Natural killer cell (primary cell): ENCODE measurements around the gene DNAJA1. TPM values are rescaled to one million over a fixed set of nuclear protein-coding genes. Genes with fewer than 3 reads are reported as not detected.

Experiments used
- ATAC-seq, 3 donors: fragments of 150-1000 bp in 2 of 3; fragments of 200-7000 bp in 1 of 3; cut with Tn5 transposase; 1 replicate in 1 of 3; 2 replicates in 2 of 3; pipeline ENCODE4 v1.10.0; 2021; ENCODE audit warnings: mild to moderate bottlenecking in 2 of 3, moderate library complexity in 2 of 3
- DNase-seq, 2 donors: peaks; one replicate each; pipeline versions ENCODE4 v3.0.0 to v3.0.0-alpha.2; 2013 to 2021; ENCODE audit warnings: mixed read lengths in 1 of 2
- H3K27ac ChIP-seq: one replicate; pipeline ENCODE4 v1.5.1; 2013; ENCODE audit warnings: mild to moderate bottlenecking, low read length
- H3K27me3 ChIP-seq: one replicate; pipeline ENCODE4 v1.6.1; 2013; ENCODE audit warnings: low read length; ENCODE audit not compliant: control insufficient read depth, insufficient read depth
- H3K36me3 ChIP-seq: one replicate; pipeline ENCODE4 v1.6.1; 2013; ENCODE audit warnings: low read length; ENCODE audit not compliant: control insufficient read depth, insufficient read depth
- H3K4me1 ChIP-seq: one replicate; pipeline ENCODE4 v1.6.1; 2013; ENCODE audit warnings: low read length; ENCODE audit not compliant: control insufficient read depth, insufficient read depth
- H3K4me3 ChIP-seq: one replicate; pipeline ENCODE4 v1.5.1; 2013; ENCODE audit warnings: low read length
- H3K9me3 ChIP-seq: one replicate; pipeline ENCODE4 v1.6.1; 2013; ENCODE audit warnings: low read length; ENCODE audit not compliant: control insufficient read depth, insufficient read depth
- H3K27ac Mint-ChIP-seq, 2 donors: one replicate each; pipeline ENCODE4 v1.8.0; 2022; ENCODE audit warnings: mild to moderate bottlenecking in 2 of 2, mixed read lengths in 2 of 2, moderate library complexity in 1 of 2
- H3K27me3 Mint-ChIP-seq, 2 donors: one replicate each; pipeline ENCODE4 v1.8.0; 2022; ENCODE audit warnings: low read depth in 2 of 2, mixed read lengths in 2 of 2
- H3K36me3 Mint-ChIP-seq: one replicate; pipeline ENCODE4 v1.8.0; 2022; ENCODE audit warnings: mixed read lengths
- H3K4me1 Mint-ChIP-seq, 2 donors: one replicate each; pipeline ENCODE4 v1.8.0; 2022; ENCODE audit warnings: mixed read lengths in 2 of 2
- H3K4me3 Mint-ChIP-seq: one replicate; pipeline ENCODE4 v1.8.0; 2022; ENCODE audit warnings: mild to moderate bottlenecking, moderate library complexity, mixed read lengths
- H3K9me3 Mint-ChIP-seq, 2 donors: one replicate each; pipeline ENCODE4 v1.8.0; 2022; ENCODE audit warnings: mixed read lengths in 2 of 2
- CTCF ChIP-seq: fragments of 200-600 bp; IDR thresholded peaks from one replicate; pipeline ENCODE4 v1.8.0; 2022; ENCODE audit warnings: antibody characterized with exemption
- WGBS: methylation state at CpG from one replicate; pipeline ENCODE4 v1.1.7; 2013; ENCODE audit warnings: missing lambda C conversion rate; ENCODE audit not compliant: insufficient coverage; 5-methylcytosine and 5-hydroxymethylcytosine counted together
- intact Hi-C: fragments of 100-400 bp; cut with micrococcal nuclease; formaldehyde crosslinking; loops from one replicate; pipeline ENCODE4 v1.14.2; 2022
- total RNA-seq, 4 donors: library from RNA; stranded (reverse); fragments of 120-200 nt in 1 of 4; gene quantifications; one replicate each; pipeline versions ENCODE4 v1.2.3 to v1.2.4, GENCODE V29; 2013 to 2022

DNAJA1 gene
- total RNA-seq, 3 donors from 2014 or later (not counting 1 experiment from before 2014, with no cell fraction given): 150 to 244 (median 192) TPM

GRCh38 chr9:33007755-33008154 lies 17.3 kb upstream of the DNAJA1 start:
- H3K27me3 ChIP-seq: no peaks in the 10 kb centered on the region
- H3K9me3 ChIP-seq: no peaks in the 10 kb centered on the region
- no peak for TF ChIP-seq CTCF
- no peaks in the 10 kb centered on the region for H3K36me3 ChIP-seq
- intact Hi-C loops: no loop called here
- no peak for DNase-seq
- H3K4me3 Mint-ChIP-seq: no peak overlapping the region
- ATAC-seq: no peak
- H3K27ac Mint-ChIP-seq: no peak overlapping the region
- H3K27ac ChIP-seq: no peak overlapping the region
- no peaks in the 10 kb centered on the region for H3K27me3 Mint-ChIP-seq
- no peak overlapping the region for H3K4me3 ChIP-seq
- H3K36me3 Mint-ChIP-seq: no peaks in the 10 kb centered on the region
- H3K4me1 Mint-ChIP-seq: no peaks in the 10 kb centered on the region
- WGBS: 84% methylated on average over 2 of the region's 4 CpGs
- no peaks in the 10 kb centered on the region for H3K4me1 ChIP-seq
- no peaks in the 10 kb centered on the region for H3K9me3 Mint-ChIP-seq

DNA sequence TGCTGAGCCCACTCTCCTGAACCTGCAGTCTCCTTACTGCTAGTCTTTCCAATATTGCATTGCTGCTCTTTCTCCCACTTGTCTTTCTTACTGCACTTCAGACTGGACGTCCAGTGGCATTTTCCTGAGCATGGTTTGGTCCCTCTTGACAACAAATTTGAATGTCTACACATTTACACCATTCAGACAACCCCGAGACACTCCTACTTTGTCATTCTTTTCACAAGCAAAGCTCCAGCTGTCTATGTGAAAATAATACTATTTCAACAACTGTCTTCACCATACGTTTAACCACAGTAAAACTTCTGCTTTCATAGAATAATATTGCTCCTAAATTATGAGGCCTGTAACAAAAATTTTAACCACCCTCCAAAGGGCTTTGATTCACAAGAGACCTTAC lies 13.2 kb upstream of the DNAJA1 start:
- no peaks in the 10 kb centered on the region for H3K27me3 Mint-ChIP-seq
- H3K9me3 Mint-ChIP-seq: no peaks in the 10 kb centered on the region
- no peaks in the 10 kb centered on the region for H3K4me1 Mint-ChIP-seq
- no peak overlapping the region for H3K27ac Mint-ChIP-seq
- 75% methylated on average over 3 of the region's 3 CpGs for whole genome bisulfite sequencing
- Histone ChIP-seq H3K36me3 (no peaks in the 10 kb centered on the region), H3K4me3 (no peak overlapping the region), H3K27ac (no peak overlapping the region), H3K9me3 (no peaks in the 10 kb centered on the region), H3K4me1 (no peaks in the 10 kb centered on the region), H3K27me3 (no peaks in the 10 kb centered on the region)
- H3K4me3 Mint-ChIP-seq: no peak overlapping the region
- DNase-seq (no peak), ATAC-seq (no peak)
- intact Hi-C loops: no loop called here
- H3K36me3 Mint-ChIP-seq: no peaks in the 10 kb centered on the region
- TF ChIP-seq CTCF: no peak

GRCh38 chr9:33012328-33013069 lies 12.6 kb upstream of the DNAJA1 start:
- H3K27me3 ChIP-seq: no peaks in the 10 kb centered on the region
- TF ChIP-seq CTCF: no peak
- no peaks in the 10 kb centered on the region for H3K4me1 Mint-ChIP-seq
- H3K27ac ChIP-seq: no peak overlapping the region
- H3K9me3 Mint-ChIP-seq: no peaks in the 10 kb centered on the region
- H3K9me3 ChIP-seq: no peaks in the 10 kb centered on the region
- intact Hi-C loops: no loop called here
- H3K4me3 ChIP-seq: no peak overlapping the region
- WGBS: 85% methylated on average over 1 of the region's 3 CpGs
- no peaks in the 10 kb centered on the region for H3K4me1 ChIP-seq
- H3K4me3 Mint-ChIP-seq: no peak overlapping the region
- H3K36me3 ChIP-seq: no peaks in the 10 kb centered on the region
- no peak for DNase-seq
- H3K27ac Mint-ChIP-seq: no peak overlapping the region
- no peak for ATAC-seq
- no peaks in the 10 kb centered on the region for H3K36me3 Mint-ChIP-seq
- no peaks in the 10 kb centered on the region for H3K27me3 Mint-ChIP-seq
